ENCODE measurements around the gene PRB2. TPM values are rescaled to one million over a fixed set of nuclear protein-coding genes. Genes with fewer than 3 reads are reported as not detected.
"Not testable (repeated sequence)": the region's sequence is repeated elsewhere in the genome, so short reads cannot be mapped to it uniquely, and the experiment has no call there.

The PRB2 gene
- total RNA-seq (not detected), polyA plus RNA-seq (not detected)

DNA sequence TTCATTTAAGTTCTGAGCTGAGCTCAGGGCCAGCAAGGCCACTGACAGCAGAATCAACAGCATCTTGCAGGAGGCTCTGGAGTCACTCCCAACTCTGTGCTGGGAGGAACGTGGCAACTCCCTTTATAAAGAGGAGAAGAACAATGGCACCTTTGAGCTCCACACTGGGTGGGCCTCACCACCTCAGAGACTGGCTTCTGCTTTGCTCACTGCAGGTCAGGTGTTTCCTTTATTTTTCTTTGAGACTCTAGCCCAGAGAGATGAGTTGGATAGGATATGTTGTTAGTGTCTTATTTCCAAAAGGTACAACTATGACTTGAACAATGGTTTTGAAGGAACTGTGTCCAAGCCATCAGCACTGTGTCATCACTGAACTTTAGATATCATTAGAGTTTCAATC is at the start of gene PRB2:
TSS of gene PRB2 (minus strand) at position 101 of the 400 bp plus-strand sequence. CDS start at position 63, 38 bp downstream.
- DNase-seq; H3K4me1 ChIP-seq; ATAC-seq; H3K9me3 ChIP-seq; H3K27me3 ChIP-seq; FAIRE-seq; intact Hi-C loops (cut with DNase I); H3K36me3 ChIP-seq; H3K4me3 ChIP-seq; H3K27ac ChIP-seq: not testable (repeated sequence)
- WGBS, 2 donors = no CpG with 5 or more reads among the region's 1 CpG

DNA sequence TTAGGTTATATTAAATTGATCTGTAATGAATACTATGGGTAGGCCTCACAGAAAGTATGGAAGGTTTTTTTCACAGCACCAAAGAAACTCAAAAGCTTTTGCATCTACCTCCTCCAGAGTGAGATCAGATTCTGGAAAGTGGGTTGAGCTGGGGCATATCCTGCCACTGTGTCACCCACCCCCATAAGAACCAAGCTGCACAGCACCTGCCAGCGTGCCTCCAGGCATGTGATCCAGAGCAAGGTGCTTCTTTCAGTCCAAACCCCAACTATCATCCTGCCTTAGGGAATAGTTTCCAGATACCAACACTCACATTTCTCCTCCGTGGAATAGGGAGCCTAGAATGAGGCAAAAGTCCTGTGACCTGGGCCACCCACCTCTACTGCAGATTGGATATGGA is 42.6 kb upstream of the PRB2 start:
- ATAC-seq = no peak
- WGBS, 2 donors = 73 to 87% methylated on average over 2 of the region's 2 CpGs

DNA sequence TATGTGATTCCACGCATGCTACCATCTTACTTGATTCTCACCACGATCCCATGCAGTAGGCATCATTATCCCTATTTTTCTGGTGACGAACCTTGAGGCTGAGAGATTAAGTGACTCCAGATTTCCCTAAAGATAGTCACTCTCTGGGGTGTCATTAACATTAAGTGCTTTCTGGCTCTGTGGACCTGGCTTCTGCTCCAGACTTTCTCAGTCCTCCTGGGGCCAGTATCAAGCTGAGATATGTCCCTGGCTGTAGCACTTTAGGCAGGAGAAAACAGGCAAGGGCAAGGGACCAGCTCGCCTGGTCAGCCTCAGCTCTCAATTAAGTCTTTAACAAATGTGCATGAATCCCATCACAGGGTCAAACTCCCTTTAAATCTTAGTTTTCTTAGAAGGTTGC is 38.3 kb upstream of the PRB2 start:
- H3K27me3 ChIP-seq = no peaks in the 10 kb centered on the region
- 65 to 69% methylated on average over 4 of the region's 4 CpGs for WGBS, 2 donors
- FAIRE-seq = no peak
- H3K4me3 ChIP-seq = no peak overlapping the region
- H3K4me1 ChIP-seq = no peaks in the 10 kb centered on the region
- DNase-seq = no peak
- no peak for ATAC-seq
- H3K9me3 ChIP-seq = no peaks in the 10 kb centered on the region
- H3K27ac ChIP-seq = no peak overlapping the region
- intact Hi-C loops (cut with DNase I) = no loop called here
- no peaks in the 10 kb centered on the region for H3K36me3 ChIP-seq
- TF ChIP-seq, protein P1, sequence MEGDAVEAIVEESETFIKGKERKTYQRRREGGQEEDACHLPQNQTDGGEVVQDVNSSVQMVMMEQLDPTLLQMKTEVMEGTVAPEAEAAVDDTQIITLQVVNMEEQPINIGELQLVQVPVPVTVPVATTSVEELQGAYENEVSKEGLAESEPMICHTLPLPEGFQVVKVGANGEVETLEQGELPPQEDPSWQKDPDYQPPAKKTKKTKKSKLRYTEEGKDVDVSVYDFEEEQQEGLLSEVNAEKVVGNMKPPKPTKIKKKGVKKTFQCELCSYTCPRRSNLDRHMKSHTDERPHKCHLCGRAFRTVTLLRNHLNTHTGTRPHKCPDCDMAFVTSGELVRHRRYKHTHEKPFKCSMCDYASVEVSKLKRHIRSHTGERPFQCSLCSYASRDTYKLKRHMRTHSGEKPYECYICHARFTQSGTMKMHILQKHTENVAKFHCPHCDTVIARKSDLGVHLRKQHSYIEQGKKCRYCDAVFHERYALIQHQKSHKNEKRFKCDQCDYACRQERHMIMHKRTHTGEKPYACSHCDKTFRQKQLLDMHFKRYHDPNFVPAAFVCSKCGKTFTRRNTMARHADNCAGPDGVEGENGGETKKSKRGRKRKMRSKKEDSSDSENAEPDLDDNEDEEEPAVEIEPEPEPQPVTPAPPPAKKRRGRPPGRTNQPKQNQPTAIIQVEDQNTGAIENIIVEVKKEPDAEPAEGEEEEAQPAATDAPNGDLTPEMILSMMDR (IDR thresholded peaks at IDR 0.05) = no peak

More for the DNA sequence above, 42.6 kb upstream of the PRB2 start:
- no peak overlapping the region for H3K4me3 ChIP-seq
- TF ChIP-seq, protein P1 (IDR thresholded peaks at IDR 0.05) = no peak
- DNase-seq (no peak), FAIRE-seq (no peak)
- H3K4me1 ChIP-seq = no peaks in the 10 kb centered on the region
- no peaks in the 10 kb centered on the region for H3K27me3 ChIP-seq
- intact Hi-C loops (cut with DNase I) = no loop called here
- no peaks in the 10 kb centered on the region for H3K36me3 ChIP-seq
- H3K27ac ChIP-seq = no peak overlapping the region
- H3K9me3 ChIP-seq = no peaks in the 10 kb centered on the region

DNA sequence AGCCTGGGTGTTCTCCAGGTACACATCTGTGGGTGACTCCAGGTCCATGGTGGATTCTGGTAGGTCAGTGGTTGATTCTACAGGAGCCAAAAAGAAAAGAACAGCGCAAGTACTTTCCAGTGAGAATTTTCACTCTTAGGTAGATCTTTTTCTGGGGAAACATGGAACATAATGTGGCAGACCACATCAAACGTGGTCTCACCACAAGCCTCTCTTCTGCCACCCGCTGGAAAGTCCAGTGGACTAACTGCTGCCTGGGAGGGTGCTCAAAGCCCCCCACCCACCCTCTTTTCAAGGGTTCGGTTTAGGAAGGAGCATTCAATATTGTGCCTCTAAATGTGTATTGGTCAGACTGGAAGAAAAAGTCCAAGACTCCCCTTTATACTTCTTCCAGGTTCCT is 36.1 kb upstream of the PRB2 start:
- no peaks in the 10 kb centered on the region for H3K9me3 ChIP-seq
- H3K27ac ChIP-seq = no peak overlapping the region
- WGBS, 2 donors = 90% methylated on average over 4 of the region's 4 CpGs
- DNase-seq = no peak
- TF ChIP-seq, protein P1 (IDR thresholded peaks at IDR 0.05) = no peak
- intact Hi-C loops (cut with DNase I) = no loop called here
- H3K4me3 ChIP-seq = no peak overlapping the region
- peaks cover 0 to 4% (median 0%) of the 10 kb centered on the region in 3 donors for H3K4me1 ChIP-seq
- no peaks in the 10 kb centered on the region for H3K27me3 ChIP-seq
- H3K36me3 ChIP-seq = no peaks in the 10 kb centered on the region
- no peak for FAIRE-seq
- ATAC-seq = no peak

DNA sequence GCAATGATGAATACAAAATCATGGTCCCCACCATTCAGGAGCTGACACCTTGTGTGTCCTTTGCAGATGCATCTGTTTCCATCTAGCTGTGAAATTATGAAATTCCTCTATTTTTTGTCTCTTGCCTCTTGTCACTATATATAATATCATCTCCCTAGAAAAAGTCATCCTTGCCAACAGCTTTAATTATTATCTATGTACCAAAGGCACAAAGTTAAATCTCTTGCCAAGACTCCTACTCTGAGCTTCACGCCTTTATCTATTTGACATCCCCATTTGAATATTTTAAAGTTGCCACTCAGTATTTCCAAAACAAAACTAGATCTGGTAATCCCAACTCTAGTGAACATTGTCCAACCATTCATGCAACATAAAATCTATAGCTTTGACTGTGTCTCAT is 32.0 kb upstream of the PRB2 start:
- Histone ChIP-seq H3K9me3 (no peaks in the 10 kb centered on the region), H3K27me3 (no peaks in the 10 kb centered on the region), H3K4me1 (peaks cover 0 to 4% (median 0%) of the 10 kb centered on the region in 3 donors), H3K27ac (no peak overlapping the region), H3K4me3 (no peak overlapping the region), H3K36me3 (no peaks in the 10 kb centered on the region)
- intact Hi-C loops (cut with DNase I) = no loop called here
- TF ChIP-seq, protein P1 (IDR thresholded peaks at IDR 0.05) = no peak
- DNase-seq (no peak), ATAC-seq (no peak), FAIRE-seq (no peak)
- WGBS, 2 donors = 79 to 82% methylated on average over 1 of the region's 1 CpG

DNA sequence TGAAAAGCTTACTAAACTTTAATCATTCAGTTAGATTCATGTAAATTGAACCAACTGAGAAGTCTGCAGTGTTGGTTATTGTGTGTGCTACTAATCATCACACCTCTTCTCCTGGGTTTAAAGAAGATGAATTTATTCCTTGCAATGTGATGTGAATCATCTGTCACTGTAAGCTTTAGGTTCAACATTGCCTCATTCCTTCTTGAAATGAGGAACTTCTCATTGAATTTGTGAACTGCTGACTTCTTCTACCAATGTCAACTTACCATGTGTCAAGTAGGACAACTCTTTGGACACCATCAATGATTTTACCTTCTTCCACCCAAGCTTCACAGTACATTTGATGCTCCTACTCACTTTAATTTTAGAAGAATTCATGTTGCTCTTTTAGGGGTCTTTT is 17.4 kb upstream of the PRB2 start:
- TF ChIP-seq, protein P1 (IDR thresholded peaks at IDR 0.05) = no peak
- ATAC-seq (no peak), DNase-seq (no peak), FAIRE-seq (no peak)
- Histone ChIP-seq H3K9me3 (no peaks in the 10 kb centered on the region), H3K4me3 (no peak overlapping the region), H3K27ac (no peak overlapping the region), H3K4me1 (no peaks in the 10 kb centered on the region), H3K36me3 (no peaks in the 10 kb centered on the region), H3K27me3 (no peaks in the 10 kb centered on the region)
- intact Hi-C loops (cut with DNase I) = no loop called here

All from pancreas (tissue), 10 donors.